ENCODE data around the gene GPBAR1.

GPBAR1 gene

DNA sequence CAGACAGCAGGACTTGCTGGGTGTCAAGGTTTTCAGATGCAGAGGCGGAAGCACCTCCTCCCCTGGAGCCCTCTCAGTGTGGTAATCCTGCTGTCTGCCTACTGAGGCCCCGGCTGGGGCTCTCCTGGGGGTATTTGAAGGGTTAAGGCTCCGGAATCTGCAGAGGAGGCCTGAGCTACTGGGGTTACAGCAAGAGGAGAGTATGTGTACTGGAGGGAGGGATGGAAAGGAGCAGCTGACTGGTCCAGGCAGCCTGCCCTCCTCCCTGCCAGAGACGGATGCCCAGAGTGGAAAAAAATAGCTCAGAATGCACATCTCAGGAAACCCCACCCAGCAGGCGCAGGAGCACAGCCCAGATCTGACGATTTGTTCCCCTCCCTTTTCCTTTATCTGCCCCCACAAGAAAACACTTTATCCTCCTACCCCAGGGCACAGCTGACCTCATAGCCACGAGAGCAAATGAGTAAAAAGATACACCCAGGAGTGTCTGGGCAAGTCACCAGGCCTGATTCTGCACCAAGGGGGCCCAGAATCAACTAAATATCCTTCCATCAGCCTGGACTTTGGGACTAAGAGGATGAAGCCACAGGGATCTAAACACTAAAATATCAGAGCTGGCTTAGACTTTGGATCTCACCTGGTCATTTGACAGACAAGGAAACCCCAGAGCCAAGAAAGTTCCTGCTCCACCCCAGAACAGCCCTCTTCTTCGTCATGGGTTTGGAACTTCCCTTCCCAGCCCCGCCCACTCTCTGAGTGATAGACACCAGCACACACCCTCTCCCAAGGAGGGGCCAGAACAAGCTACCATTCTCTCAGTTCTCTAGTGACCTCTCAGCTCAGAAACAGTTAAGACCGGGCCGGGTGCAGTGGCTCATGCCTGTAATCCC, 26.0 kb downstream of the GPBAR1 start:
- DNase-seq = no peak

DNA sequence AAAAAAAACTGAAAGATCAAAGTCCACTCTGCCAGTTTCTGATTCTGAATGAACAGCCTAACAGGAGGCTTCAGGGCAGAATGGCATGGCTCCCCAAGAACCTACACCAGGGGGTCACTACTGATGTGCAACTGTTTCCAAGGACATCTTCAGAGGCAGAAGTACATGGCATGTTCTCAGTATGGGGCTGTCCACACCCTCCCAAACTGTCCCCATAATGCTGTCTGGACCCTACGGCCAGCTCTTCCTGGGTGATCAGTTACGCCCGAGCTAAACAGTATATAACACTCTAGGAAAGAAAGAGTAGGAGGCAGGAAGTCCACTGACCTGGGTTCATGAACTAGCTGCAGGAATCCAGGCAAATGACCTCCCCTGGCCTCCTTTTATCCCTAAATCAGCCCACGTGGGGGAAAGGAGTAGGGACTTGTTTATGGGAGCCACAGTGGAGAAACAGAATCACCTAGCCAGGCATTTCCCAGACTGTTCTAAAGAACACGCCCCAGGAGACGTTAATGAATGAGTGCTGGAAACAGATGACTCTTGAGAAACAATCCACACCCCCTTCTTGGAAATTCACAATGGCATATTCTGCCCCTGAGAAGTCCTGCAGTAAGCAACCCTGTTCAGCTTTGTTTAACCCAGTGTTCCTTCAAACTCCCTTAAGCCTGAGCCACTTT, 29.0 kb downstream of the GPBAR1 start:
- DNase-seq = no peak

DNA sequence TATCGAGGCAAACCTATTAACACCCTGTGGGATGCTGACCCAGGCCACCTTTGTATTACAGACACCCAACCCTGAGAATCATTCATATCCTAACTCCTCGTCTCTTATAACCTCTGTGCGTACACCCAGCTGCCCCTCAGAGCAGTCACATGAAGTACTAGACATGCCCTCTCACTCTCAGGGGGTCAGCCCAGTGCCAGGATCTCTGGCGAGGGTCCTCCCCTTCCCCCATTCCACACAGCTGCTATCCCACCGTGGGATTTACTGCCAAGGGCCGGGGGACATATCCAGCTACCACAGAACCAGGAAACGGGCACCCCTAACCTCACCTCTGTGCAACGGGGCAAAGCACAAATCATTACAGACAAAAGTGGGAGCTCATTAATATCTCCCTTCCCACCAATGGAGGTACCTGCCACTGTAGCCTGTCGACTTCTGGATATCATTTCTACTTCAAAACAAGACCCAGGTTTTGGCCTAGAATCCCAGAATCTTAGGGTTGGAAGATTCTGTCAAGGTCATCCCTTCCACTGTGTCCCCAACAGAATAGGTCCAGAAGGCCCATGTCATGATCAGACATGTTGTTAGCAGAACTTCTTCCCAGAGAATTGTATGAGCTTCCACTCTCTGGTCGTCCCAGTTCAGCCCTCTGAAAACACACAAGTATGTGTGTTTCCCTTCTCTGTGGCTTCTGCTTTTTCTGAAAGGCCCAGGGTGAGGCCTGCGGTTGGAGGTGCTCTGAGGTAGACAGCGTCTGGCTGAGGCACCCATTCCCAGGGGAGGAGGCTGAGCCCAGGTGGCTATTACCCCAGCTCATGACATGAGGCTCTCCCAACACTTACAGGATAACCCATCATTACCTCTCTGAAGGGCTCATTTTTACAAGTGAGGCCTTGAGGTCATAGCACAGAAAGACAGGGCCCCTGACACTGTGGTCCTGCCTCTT, 29.8 kb downstream of the GPBAR1 start:
- DNase-seq = no peak

DNA sequence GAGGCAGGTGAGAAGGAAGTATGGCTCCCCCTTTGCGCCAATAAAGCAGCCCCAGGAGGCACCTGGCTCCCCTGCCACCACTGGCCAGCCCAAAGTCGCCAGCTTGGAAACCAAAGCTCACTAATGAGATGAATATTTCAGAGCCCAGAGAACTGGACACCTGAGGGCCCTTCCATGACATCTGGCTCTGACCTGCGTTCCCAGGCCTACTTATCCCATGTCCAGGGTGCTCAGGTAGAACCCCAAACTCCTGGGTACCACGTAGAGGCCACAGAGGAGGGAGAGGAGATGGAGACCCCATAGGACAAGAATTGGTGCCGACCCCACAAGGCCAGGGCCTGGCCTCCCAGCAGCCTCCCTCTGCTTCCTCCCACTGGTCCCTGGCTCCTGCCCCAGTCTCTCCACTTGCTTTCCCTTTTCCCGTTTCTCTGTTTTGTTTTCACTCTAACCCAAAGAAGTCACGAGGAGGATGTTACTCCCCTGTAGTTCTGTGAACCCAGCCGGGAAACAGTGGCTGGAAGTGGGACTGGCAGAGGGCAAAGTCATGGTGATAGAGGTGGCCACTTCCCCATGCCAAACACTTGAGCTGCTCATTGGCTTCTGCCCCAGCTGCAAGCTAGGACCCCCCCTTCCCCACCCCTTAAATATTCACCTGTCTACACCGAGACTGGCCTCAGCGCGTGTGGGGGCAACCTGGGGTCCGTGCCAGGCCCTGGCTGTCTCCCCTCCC, 30.7 kb downstream of the GPBAR1 start:
- no peak for DNase-seq

DNA sequence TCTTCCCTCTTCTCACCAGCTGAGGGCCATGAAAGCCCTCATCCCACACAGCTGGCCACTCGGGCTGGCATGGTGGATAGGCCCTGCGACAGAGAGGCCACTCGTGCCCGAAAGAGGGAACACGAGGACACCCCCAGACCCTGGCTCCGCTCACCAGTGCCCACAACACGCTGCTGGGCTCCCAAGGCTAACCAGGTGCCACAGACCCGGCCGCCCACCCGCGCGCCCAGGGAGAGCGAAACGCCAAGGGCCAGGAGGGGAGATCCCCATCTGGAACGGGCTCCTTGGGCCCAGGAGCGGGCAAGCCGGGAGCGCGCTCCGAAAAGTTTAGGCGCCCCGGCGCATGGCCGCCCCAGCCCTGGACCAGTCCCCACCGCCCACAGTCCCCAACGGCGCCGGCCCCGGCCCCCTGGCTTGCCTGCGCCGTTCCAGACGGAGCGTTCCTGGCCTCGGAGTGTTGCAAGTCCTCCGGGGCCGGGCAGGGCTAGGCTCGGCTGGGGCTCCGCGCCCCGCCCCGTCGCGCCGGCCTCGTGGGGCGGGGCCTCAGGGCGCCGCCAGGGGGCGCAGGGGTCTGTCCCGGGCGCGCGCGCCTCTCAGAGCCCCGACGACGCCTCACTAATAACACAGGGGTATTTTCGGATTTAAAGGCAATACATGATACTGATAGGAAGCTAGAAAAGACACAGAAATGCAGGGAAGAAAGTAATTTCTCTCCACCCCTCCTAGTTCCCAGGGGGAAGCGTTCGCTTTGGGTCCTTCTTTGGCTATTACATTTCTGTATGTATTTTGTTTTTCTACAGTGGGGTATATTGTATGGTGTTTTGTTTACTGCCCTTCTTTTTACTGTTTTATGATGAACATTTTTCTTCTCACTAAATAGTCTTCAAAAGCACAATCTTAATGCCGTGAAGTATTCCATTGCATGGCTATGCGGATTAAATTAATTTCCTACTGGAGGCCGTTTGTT, 31.5 kb downstream of the GPBAR1 start, which contains the start of gene TMBIM1:
Gene TMBIM1, minus strand, starts transcription at position 456 of the 967 bp plus-strand sequence. CDS start 10,362 bp downstream, outside the sequence.
- no peak for DNase-seq

DNA sequence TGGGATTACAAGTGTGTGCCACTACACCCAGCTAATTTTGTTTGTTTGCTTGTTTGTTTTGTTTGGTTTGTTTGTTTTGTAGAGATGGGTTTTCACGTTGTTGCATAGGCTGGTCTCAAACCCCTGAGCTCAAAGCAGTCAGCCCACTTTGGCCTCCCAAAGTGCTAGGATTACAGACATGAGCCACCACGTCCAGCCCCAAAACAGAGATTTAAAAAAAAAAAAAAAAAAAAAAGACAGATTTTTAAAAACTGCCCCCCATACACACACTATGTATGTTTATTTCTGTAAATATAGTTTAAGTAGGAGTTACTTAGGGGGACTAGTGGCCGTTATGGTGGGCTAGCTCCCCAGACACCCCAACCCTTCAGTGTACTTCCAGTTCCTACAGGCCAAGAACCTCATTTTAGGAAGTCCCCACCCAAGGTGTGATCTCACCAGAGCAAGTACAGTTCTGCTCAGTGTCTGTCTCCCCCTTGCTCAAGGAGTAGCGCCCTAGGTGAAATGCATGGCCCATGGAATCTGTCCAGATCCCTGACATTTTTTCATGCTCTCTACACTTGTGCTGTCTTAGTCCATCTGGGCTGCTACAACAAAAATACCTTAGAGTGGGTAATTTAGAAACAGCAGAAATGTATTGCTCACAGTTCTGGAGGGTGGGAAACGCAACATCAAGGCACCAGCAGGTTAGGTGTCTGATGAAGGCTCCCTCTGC, 33.1 kb downstream of the GPBAR1 start:
- DNase-seq = no peak

DNA sequence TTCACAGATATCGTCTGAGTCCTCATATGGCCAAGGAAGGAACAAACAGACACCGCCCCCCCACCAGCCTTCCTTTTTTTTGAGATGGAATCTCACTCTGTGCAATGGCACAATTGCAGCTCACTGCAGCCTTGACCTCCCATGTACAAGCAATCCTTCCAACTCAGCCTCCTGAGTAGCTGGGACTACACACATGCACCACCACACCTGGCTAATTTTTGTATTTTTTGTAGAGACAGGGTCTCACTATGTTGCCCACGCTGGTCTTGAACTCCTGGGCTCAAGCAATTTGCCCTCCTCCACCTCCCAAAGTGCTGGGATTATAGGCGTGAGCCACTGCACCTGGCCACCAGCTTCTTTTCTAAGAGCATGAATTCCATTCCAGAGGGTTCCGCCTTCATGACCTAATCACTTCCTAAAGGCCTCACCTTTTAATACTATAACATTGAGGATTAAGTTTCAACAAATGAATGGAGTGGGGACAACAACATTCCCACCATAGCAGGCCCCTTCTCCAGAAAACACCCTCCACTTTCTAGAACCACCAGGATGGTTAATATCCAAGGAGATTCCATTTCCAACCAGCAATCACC, 33.7 kb downstream of the GPBAR1 start:
- no peak for DNase-seq

DNA sequence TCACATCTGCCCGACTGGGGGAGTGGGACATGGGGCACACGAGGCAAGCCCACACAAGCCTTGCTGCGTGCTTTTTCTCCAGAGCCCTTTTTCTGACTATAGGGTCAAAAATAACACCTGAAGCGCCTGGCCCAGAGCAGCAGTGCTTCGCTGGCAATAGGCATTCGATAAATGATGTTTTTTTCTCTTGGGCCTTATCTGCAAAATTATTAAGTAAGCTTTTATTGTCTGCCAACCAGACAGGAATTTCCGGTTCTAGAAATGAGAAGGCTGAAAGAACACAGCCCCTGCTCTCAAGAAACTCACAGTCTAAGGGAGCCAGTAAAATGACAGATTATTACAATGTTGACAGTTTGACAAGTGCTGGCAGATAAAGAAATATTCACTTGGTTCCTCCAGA, 34.2 kb downstream of the GPBAR1 start:
- DNase-seq = no peak

DNA sequence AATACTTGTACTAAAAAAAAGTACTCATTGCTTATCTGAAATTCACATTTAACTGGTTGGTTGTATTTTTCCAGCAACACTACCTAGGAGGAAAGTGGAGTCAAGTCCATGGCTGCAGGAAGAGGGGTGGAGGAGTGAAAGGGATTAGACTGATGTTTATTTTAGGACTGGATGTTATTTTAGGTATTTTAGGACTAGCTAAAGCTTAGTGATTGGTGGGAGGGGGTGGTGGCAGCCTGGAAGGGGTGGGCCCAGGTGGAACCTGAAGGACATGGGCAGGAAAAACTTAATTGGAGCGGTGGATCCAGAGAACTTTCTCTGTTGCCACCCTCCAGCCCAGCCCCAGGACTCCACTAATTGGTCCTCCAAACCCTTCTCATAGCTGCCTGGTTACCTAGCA, 35.4 kb downstream of the GPBAR1 start:
- DNase-seq = no peak

DNA sequence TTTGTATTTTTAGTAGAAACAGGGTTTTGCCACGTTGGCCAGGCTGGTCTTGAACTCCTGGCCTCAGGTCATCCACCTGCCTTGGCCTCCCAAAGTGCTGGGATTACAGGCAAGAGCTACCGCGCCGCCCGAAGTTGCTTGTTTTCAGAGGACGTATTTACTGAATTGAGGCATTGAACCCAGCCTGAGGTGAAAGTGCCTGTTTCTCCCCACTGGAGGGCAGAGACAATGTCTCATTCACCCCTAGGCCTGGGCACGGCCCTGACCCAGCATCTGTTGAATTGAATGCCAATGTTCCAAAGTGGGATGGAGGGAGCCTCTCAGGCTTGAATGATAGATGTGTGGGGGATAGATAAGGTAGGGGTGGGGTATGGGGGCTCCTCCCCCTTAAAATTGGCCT, 36.0 kb downstream of the GPBAR1 start:
- no peak for DNase-seq

DNA sequence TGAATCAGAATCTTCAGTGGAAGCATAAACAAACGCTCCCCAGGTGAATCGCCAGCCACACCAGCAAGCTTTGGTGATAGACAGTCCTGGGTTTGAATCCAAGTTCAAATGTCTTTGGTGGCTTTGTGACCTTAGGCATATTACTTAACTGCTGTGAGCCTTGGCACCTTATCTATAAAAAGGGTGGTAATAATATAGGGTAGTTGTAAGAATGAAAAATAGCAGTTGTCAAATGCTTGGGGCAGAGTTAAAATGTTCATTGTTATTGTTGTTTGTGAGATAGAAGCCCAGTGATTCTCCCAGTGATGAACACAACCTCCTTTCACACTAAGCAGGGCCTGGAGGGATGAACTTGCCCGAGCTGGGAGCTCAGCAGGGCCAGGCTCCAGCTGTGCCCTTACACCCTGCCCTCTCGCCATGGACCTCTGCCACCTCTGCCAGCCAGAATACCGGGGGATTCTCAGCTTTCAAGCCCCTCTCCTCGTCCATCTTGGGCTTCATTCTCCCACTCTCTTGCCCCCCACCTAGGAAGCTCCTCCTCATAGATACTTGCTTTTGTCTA, 37.6 kb downstream of the GPBAR1 start:
- DNase-seq = no peak

DNA sequence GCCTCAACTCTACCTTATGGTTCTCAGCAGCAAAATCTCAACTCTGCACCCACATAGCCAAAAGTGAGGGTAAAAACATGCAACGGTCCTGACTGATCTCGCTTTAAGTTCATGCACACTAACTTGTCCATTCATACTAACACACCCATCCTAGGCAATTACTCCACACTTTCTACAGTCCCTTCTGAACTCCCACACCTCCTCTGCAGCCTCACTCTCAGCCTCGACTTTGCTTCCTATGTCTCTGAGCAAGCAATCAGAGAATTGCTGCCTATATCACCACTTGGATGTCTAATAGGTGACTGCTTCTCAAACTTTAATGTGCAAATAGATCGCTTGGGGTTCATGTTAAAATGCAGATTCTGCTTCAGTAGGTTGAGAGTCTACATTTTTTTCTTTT, 39.3 kb downstream of the GPBAR1 start:
- no peak for DNase-seq

DNA sequence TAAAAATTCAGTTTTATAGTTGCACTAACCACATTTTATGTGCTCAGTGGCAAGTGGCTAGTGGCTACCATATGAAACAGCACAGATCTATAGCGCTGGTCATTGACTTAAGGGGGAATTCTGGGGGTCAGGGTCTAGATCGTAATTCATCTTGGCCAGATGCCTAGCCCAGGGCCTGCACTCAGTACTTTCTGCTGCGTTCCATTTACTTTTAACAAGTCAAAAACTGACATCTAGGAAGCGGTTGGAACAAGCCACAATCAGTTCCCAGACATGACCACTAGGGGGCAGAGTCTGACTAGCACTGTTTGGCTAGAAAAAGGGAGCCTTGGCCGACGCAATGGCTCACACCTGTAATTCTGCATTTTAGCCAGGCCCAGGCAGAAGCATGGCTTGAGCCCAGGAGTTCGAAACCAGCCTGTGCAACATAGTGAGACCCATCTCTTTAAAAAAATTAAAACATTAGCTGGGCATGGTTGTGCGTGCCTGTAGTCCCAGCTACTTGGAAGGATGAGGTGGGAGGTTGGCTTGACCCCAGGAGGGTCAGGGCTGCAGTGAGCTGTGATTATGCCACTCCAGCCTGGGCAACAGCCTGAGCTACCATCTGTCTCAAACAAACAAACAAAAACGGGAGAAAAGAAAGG, 40.5 kb downstream of the GPBAR1 start:
- peak; percentile 39 to 49 for DNase-seq

DNA sequence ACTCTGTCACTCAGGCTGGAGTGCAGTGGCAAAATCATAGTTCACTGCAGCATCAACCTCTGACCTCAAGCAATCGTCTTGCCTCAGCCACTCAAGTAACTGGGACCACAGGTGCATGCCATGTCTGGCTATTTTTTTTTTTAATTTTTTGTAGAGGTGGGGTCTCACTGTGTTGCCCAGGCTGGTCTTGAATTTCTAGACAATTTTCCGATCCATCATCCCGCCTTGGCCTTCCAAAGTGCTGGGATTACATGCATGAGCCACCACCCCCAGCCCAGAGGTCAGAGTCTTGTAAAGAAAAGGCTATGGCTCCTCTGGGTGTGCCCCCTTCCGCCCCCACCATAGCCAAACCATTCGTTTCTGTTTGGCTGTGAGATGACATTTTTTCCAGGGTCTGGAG, 44.6 kb downstream of the GPBAR1 start:
- no peak for DNase-seq

DNA sequence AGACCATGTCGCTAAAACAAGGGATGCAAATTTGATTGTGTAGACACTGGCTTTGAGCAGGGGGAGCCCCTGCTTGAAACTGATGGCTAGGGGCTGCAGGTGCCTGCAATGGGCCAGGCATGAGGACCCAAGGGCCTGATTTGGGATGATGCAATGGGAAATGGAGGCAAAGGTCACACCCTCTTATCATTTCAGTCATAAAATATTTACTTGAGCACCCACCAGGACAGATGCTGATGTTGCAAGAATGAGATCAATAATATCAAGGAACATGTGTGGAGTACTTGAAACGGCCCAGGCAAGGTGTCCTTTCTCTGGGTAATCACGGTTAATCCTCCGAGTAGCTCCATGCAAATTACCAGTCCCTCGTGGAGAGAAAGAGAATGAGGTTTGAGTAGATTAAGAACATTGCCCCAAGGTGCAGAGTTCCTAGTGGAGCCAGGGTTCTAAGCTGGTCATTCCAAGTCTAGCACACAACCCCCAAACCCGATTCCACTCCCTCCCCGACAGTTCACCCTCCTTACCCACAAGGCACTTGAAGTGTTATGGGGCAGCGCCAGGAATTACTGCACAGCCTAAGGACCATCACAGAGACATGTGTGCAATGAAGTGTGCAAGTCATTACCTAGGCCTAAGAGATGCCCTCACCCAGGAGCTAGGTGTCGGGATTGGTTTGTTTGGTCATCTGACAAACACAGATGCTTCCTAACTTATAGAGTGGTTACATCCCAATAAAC, 45.5 kb downstream of the GPBAR1 start:
- DNase-seq = no peak

DNA sequence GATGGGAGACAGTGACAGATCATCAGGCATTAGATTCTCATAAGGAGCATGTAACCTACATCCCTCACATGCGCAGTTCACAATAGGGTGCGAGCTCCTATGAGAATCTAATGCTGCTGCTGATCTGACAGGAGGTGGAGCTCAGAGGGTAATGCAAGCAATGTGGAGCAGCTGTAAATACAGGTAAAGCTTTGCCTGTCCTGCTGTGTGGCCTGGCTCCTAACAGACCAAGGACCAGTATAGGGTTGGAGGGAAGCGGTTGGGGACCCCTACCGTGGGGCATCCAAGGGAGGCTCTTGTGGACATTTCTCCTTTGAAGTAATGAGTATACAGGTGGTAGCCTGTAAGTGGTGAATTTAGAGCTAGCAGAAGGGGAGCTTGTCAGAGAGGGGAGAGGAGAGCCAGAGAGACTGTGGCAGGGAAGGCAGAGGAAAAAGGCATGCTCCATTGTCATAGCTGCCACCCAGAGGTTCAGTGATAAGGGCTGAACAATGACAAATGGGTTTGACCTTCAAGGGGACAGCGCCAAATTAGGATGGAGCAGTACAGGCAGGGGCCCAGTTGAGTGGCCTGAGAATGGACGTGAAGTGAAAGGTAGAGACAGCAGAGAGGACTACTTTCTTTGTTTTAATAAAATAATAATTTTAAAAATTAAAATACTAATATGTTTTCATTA, 46.7 kb downstream of the GPBAR1 start:
- DNase-seq = no peak

DNA sequence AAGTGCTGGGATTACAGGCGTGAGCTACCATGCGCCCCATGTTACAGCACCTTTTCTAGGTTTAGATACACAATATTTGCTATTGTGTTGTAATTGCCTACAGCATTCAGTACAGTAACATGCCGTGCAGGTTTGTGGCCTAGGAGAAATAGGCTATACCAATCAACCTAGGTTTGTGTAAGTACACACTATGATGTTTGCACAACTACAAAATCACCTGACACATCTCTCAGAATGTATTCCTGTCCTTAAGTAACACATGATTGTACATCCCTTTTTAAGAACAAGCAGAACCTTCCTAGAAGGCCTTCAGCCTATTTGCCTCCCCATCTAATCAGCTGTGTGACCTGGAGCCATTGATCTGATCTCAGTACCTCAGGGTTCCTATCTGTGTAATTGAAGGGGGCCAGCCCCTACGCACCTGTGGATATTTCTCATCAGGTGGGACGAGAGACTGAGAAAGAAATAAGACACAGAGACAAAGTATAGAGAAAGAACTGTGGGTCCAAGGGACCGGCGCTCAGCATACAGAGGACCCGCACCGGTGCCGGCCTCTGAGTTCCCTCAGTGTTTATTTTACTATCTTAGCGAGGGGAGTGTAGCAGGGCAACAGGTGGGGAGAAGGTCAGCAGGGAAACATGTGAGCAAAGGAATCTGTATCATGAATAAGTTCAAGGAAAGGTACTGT, 50.2 kb downstream of the GPBAR1 start:
- DNase-seq = no peak
